SH-SY5Y (cell line): ENCODE results near the gene SNCB.

Source experiments
- GATA2 ChIP-seq: IDR thresholded peaks from 2 replicates; pipeline ENCODE4 v1.6.1; 2011; ENCODE audit warnings: mild to moderate bottlenecking, low read depth, low read length
- GATA3 ChIP-seq: IDR thresholded peaks from 2 replicates; pipeline ENCODE4 v1.6.1; 2011; ENCODE audit warnings: low read depth, mild to moderate bottlenecking, low read length, moderate library complexity

DNA sequence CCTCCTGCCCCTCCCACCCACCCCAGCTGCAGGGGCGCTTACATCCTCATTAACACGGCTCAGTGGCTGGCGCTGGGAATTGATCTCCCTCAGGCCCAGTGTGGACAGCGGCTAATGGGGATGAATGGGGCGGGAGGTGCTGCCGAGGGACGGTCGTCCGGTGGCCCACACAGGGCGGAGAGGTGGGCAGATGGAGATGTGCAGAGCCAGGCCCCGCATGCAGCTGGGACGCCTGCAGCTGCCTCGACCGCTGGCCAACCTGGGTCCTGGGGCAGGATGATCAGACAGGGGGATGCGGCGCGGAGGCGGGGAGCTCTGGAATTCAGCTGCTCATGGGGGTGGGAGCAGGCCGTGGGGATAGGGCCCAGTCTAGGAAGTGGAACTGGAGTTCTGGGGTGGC, 34.6 kb upstream of the SNCB start:
- TF ChIP-seq GATA2 (no peak), GATA3 (no peak)
